Nucleus accumbens (tissue), 56 donors: ENCODE results near the gene C5orf58.
A peak's percentile ranks its signal among the peaks of the same experiment; 100 is the strongest.
"Not testable (repeated sequence)": the region's sequence is repeated elsewhere in the genome, so short reads cannot be mapped to it uniquely, and the experiment has no call there.

Experiments used
- DNase-seq, 56 donors: peaks; one replicate each; lab custom pipeline; 2025; lab: John Stamatoyannopoulos, UW

C5orf58 gene

DNA sequence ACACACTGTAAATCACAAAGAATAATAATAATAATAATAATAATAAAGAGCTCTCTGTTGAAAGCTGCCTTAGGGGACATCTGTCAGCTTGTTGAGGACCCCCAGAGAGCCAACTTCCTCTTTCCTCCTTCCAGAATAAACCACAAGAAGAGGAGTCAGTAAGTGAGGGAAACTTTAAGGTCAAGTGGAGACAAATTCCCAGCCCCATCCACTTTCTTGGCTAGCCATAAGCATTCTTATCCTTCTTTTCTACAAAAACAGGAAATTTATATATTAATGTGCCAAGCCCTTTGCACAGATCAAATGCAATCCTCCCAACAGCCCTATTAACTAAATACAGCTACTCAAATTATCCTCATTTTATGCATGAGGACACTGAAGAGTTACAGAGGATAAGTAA, 9.4 kb upstream of the C5orf58 start:
- DNase-seq, result no peak

DNA sequence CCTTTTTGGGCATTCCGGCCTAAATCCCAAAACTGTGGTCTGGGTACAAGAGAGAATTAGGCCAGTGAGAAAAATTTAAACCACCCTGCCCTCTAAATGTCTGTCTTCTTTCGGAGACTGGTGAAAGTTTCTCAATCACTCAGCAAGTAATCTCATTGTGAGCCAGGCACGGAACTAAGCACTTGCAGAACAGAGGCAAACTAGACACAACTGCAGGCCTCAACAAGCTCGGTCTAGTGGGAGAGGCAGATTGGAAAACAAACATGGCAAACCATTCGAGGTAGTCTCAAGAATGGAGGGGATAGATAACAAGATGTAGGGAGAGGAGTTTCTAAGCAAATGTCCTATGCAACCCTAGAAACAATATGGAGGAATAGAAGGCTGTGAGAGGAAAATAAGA, 8.9 kb upstream of the C5orf58 start:
- DNase-seq, result no peak

DNA sequence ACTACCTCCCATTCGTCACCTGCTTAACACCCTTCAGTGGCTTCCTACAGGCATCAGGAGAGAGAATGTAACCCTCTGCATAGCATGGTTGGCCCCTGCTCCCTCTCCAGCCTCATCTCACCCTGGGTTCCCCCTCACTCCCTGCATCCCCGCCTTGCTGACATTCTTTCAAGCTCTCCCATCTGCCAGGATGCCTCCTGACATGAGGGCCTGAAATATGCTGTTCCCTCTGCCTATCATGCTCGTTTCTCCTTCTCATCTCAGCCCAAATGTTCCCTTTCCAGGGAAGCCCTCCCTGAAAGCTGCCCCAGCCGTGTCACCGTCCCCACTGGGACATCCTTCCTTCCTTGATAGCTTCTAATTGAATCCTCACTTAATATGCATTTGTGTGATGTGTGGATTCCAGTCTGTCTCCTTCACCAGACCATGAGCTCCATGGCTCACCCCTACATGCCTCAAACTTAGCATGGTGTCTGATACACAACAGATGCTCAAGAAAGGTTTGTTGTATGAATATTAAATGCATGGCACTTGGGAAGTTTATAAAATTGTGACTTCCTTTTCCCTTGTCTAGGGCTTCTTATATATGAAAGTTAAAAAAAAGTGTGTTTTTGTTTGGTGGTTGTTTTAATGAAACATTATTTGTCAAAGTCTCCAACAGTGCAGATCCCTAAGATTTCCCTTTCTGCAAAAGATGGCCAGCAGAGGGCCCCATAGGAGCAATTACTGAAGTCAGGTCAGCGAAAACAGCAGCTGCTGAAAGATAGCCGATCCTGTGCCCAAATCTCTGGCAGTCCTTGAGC, 7.3 kb upstream of the C5orf58 start:
- peak in 48 of 56 donors; percentile 5 to 92 (median 57) for DNase-seq

DNA sequence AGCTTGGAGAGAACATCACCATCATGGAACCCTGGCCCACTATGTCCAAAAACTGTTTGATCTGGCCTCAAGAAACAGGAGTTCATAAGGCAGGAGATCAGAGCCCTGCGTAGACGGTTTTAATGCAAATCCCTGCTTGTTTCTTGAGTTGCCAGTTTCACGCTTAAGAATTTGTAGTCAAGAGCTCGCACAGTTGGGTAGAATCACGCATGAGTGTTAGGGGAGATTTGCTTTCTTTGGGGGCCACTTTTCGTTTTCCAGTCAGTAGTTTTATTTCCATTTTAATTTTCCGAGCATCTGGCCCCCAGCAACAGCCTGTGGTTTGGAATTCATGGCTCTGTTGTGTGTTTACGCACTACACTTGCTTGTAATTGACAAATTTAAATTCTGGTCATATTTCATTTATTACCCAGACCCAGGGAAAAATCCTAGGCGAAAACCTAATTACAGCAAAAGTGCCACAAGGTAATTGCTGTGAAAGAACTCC, 6.6 kb upstream of the C5orf58 start:
- DNase-seq, result peak in 3 of 56 donors; percentile 20 to 65 (median 30)

DNA sequence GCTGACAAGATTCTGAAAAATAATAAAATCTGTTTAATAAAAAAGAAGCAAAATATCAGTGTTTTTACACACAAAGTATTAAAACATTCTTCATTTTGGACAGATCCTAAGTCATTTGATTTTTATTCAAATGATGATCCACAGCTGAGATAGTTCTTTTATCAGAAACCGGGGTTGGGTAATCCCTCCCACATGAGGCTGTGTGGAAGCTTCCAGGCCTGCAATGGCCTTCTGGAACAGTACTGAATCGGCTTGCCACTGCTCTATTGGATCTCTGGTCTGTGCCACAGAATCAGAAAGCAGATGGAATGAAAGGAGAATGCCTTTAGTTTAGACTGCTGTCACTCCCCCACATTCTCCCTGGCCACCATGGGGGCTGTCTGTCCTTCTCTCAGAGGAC, 6.1 kb upstream of the C5orf58 start:
- peak in 4 of 56 donors; percentile 2 to 25 (median 12) for DNase-seq

DNA sequence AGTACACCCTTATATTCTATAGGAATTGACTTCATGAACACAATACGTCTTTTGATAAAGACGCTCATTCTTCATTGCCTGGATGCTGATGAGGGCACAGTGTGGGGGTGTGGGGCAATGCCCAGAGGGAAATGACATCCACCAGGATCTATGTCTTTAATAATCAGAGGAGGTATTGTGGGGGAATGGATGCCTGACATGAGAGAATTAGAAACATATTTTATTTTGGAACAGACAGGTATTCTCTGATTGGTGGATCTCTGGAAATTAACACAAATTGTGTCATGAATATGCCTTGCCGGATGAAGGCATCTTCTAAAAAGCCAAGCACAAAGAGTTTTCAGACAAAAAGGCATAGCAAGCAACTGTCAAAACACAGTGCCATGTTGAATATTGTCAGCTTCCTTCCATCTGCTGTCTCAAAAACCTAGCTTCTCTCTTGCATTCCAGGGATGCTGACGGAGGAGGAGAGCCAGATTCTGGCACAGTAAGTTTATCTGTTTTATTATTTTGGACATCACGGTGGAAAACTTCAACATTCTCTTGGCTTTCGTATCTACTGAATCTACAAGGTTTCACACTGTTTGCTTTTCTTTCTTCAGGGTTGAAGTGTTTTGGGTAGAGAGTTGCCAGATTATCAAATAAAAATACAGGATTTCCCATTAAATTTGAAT, 3.9 kb upstream of the C5orf58 start:
- DNase-seq, result no peak

DNA sequence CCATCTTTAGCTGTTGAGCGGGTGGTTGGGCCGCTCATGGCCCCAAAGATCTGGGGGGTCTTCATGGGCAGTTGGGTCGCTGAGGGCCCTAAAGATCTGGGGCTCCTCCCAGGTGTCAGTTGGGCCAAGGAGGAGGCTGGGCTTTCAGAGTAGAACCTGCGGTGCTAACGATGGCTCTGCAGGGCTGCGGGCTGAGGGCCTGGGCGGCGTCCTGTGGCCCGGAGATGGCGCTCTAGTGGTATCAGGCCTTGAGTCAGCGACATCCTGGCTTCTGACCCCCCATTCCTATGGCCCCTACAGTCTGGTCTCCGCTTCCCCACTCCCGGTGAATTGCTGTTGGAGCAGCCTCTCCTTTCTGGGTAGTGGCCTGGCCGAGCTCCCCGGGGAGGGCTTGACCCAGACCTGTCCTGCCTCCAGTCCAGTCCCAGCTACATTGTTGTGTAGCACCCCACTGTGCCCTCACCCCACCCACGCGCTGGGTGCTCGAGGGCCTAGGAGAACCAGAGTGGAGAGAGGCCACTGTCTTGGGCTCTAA, 640 bp downstream of the C5orf58 start:
- no peak for DNase-seq

DNA sequence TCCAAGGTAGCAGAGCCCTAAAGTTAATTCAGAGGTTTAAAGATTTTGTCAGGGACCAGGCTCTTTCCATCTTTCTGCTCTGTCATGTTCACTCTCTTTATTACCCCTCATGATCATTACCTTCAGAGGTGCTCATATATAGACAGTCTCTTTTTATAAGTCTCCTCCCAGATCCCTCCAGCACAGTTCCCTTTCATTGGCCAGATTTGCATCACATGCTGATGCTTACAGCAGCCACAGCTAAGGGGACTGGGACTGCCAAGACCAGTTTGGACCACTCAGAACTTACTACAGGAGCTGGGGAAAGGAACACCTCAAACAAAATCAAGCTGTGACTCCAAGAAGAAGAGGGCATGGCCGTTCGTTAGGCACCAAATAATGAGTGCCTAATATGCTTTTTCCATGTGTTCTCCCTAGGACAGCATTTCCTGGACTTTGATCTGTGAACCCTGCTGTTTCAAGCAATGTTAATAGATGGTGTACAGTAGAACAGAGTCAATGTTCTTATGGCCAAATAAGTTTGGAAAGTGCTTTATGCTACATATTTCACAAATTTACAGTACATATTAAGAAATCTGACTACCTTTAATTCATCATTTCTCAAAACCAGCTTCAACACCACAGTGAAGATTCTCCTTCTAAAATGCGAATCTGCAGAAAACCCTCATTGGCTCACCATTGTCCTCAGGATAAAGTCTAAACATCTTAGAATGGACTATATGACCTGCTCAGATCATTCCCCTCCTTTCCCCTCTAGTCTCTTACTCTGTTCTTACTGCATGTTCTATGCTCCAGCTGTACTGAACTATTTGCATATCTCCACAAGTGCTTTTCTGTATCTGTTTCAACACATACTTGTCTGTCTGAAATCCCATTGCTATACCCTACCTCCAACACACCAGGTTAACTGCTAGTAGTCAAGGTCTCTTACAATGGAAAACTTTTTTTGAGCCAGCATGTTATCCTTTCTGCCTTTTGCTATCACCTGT, 3.4 kb downstream of the C5orf58 start:
- no peak for DNase-seq

DNA sequence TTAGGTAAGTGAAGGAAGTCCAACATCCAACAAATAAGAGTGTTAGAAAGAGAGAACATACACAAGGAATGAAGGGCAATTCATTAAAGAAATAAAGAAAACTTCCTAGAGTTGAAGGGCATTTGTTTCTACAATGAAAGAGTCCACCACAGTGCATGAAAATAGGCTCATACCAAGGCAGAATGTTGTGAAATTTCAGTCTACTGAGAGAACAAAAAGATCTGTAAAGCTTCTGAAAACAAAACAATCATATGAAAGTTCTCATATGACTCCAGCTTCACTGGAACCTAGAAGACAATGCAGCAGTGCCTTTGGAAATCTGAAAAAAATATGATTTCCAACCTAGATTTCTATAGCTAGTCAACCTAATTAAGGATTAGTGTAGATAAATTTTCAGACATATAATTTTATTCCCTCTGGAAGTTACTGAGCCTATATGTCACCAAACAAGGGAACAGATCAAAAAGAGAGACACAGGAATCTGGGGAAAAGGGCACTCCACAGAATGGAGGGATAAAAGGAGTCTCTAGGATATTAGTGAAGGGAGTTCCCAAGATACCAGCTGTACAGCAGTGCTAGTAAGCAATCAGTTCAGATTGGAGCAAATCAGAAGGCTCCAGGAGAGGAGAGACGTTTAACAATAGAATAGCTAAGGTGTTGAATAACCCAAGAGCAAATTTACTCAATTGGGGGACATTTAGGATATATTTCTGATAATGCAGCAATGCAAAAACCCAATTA, 5.8 kb downstream of the C5orf58 start:
- DNase-seq, result no peak

DNA sequence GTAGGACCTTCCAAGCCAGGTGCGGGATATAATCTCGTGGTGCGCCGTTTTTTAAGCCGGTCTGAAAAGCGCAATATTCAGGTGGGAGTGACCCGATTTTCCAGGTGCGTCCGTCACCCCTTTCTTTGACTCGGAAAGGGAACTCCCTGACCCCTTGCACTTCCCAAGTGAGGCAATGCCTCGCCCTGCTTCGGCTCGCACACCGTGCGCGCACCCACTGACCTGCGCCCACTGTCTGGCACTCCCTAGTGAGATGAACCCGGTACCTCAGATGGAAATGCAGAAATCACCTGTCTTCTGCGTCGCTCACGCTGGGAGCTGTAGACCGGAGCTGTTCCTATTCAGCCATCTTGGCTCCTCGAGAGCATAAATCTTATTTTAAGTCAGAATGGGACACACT, 12.7 kb downstream of the C5orf58 start:
- DNase-seq, result not testable (repeated sequence)

DNA sequence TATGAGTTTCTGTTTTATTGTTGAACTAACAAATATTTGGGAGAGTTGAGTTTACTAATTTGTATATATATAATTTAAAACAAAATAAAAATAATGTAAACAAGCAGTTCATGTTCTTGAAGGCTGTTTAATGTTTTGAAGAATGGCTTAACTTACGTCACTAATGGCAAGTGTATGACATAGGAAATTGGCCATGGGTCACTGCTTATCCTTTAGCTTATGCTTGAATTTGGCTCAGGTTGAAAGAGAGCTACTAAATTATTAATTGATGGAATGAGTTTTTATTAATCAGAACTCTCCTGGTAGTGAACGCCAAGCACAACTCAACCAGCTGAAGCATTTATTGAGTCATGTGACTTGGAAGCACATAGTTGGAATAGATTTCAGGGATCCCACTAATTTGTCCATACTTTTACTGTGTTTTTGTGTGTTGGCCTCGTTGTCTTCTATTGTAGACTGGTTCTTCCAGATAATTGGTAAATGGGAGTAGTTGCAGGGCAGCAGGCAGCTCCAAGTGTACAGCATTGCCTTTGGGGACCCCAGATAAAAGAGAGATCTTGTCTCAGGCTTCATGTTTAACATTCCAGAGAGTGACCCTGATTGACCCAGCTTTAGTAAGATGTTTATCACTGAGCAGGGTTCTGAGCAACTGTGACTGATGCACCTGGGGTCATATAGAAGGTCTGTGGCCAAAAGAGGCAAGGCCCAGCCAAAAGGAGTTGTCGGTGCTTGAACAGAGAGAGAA, 13.5 kb downstream of the C5orf58 start:
- no peak for DNase-seq

DNA sequence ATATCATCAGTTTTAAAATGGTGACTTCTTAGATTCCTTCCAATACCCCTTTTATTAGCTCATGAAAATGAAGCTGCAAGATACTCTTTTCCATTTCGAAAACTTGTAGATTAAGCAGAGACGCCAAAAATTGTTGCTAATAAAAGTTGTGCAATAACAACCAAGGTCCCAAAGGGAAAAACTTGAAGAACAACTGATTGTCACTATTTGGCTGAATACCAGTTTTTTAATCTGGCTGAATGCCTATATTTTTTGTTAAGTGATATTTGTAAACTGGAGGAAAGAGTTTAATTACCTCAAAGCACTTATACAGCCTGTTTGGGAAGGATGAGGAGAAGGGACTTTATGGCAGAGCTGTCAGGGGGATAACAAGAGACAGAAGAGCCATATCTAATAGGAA, 14.6 kb downstream of the C5orf58 start:
- no peak for DNase-seq

DNA sequence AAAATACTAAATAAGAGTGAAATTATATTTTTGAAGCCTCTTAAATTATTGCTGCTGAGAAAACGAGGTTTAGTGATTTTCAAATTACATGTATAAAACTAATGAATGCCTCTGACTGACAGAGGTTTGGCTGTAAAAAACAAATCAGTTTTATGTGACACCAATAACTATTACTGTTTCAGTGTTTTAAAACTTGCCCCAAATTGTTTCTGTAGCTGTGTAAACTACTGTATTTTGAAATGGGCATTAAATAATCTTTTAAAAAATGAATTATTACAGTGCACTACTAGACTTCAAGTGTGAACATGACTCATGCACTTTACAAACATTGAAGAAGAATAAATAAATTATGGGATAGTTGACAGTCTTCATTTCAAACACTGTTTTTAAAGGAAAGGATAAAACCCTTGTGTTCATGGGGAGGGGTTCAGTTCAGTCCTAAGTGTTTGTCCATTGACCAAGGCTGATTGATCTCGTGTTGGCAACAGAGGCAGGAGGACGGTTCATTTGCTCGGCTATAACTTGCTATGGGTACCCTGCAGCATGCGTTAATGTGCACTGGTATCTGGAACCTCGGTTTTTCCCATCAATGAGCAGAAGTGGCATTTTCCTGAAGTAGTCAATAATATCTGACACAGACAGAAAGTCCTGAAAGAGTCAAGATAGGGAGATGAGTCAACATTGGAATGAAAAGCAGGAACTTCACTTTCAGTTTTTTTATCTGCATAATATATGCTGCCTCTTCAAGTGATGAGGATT, 15.6 kb downstream of the C5orf58 start:
- no peak for DNase-seq

DNA sequence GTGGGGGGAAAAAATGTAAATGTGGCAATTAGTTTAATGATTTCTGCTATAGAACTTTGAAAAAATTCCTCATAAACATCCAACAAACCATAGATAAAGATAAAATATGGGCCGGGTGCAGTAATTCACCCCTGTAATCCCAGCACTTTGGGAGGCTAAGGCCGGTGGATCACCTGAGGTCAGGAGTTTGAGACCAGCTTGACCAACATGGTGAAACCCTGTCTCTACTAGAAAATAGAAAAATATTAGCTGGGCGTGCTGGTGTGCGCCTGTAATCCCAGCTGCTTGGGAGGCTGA, 16.1 kb downstream of the C5orf58 start:
- DNase-seq, result not testable (repeated sequence)

DNA sequence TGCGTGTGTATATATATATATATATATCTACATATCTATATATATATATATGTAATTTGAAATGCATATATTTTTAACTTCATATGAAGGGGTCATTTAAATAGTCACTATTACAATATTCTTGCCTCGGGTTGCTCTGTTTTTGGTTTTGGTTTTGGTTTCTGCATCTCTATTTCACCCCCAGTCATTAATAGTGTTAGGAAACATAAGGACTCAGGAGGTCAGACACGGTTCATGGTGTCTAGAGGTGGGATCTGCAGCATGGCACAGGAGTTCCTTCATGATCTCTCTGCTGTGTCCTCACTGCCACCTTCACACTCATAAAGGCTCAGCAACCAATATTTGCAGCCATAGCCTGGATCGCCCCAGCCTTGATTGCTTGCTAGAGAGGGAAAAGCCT, 16.6 kb downstream of the C5orf58 start:
- DNase-seq, result no peak

DNA sequence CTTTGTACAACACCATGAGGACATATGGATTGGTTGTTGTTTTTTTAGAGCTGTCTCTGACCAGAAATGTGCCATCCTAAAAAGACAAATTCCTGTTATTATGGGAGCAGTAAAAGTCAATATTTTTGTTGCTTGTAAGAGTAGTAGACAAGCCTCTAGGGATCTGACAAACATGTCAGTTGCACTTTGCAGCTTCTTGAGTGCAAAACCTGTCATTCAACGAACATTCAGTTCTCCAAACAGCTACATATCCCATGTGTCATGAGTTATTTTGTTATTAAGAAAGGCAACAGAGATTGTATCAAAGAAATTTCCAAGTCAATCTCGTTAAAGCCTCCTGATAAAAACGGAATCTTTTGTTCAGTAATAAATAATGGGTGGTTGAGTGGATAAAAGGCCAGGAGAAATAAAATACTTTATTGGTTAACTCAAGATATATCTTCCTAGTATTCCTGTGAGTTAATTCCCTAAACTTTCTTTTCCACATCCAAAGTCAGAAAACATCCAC, 18.1 kb downstream of the C5orf58 start:
- no peak for DNase-seq

DNA sequence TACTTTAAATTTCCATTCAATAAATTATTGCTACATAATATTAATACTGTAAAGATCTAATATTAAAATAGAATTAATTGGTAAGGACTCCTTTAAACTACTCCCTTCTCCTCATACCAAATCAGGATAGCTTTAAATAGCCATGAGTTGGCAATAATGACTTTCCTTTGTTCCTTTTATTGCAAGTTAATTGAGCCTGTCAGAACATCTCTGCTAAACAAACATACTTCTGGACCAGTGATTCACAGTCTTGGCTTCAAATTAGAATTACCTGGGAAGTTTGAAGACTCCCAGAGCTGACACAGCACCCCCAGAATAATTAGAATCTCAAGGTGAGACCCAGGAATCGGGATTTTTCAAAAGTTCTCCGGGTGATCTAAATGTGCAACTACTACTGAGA, 18.7 kb downstream of the C5orf58 start:
- no peak for DNase-seq

DNA sequence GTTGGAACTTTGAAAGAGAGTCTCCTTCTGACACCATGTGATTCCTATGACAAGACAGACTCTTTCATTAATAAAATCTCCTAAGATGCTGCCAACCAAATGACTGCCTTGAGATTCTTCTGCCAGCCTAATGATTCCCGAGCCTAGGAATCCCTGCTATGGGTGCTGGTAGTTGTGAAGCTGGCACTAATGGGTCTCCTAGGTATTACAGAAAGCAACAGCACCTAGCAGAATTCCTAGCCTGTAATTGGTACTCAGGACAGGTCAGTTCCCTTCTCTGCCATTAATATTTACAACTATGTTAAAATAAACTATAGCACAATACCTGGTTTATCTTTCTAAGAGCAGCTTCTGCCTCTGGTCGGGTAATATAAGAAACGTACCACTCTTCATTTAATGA, 19.3 kb downstream of the C5orf58 start:
- no peak for DNase-seq
